HG02884 (cell line): ENCODE measurements around the gene ZNF668.

Source experiments
- ATAC-seq: cut with Tn5 transposase; IDR thresholded peaks from one replicate; pipeline ENCODE4 v1.9.1; 2021; ENCODE audit warnings: mild to moderate bottlenecking, moderate library complexity; ENCODE audit not compliant: unreplicated experiment

Gene ZNF668

GRCh38 chr16:31081428-31082351 lies 7.7 kb upstream of the ZNF668 start:
- no peak for ATAC-seq

- ATAC-seq: no peak
These were observed 6.8 kb upstream of the ZNF668 start for GRCh38 chr16:31080756-31081419.

- ATAC-seq: no peak
These were observed 6.1 kb upstream of the ZNF668 start for GRCh38 chr16:31080035-31080629.

GRCh38 chr16:31079342-31079944 lies 5.4 kb upstream of the ZNF668 start:
- no peak for ATAC-seq

GRCh38 chr16:31078597-31079341 lies 4.7 kb upstream of the ZNF668 start:
- no peak for ATAC-seq

GRCh38 chr16:31077592-31078396 lies 3.8 kb upstream of the ZNF668 start:
- no peak for ATAC-seq

GRCh38 chr16:31077024-31077423 lies 3.0 kb upstream of the ZNF668 start:
- no peak for ATAC-seq

GRCh38 chr16:31076319-31076718 lies 2.3 kb upstream of the ZNF668 start:
- ATAC-seq: no peak

- no peak for ATAC-seq
These were observed 759 bp upstream of the ZNF668 start for GRCh38 chr16:31074814-31075183.

GRCh38 chr16:31073142-31073969 lies 684 bp downstream of the ZNF668 start:
- ATAC-seq: peak; percentile 45

GRCh38 chr16:31072540-31073141 lies 1.4 kb downstream of the ZNF668 start:
- ATAC-seq: no peak

GRCh38 chr16:31071861-31072260 lies 2.2 kb downstream of the ZNF668 start:
- ATAC-seq: no peak

GRCh38 chr16:31067342-31067741 lies 6.7 kb downstream of the ZNF668 start:
- no peak for ATAC-seq

GRCh38 chr16:31064882-31065461 lies 9.1 kb downstream of the ZNF668 start:
- no peak for ATAC-seq

GRCh38 chr16:31063843-31064611 lies 10.0 kb downstream of the ZNF668 start:
- ATAC-seq: no peak

GRCh38 chr16:31063495-31063842 lies 10.6 kb downstream of the ZNF668 start:
- no peak for ATAC-seq

GRCh38 chr16:31061813-31062440 lies 12.1 kb downstream of the ZNF668 start:
- ATAC-seq: no peak
